Right lobe of liver (tissue), 6 donors: ENCODE measurements around the gene NUAK1. TPM values are rescaled to one million over a fixed set of nuclear protein-coding genes. Genes with fewer than 3 reads are reported as not detected.

Experiments
- ATAC-seq, 4 donors: fragments of 200-7000 bp; cut with Tn5 transposase; one replicate each; pipeline ENCODE4 v1.9.1; 2020; ENCODE audit warnings: mild to moderate bottlenecking in 4 of 4, moderate library complexity in 4 of 4
- DNase-seq, 3 donors: peaks; one replicate each; pipeline ENCODE4 v3.0.0-alpha.2; 2020
- H3K27ac ChIP-seq, 3 donors: fragments of 200-600 bp; one replicate each; pipeline ENCODE4 v1.8.0; 2022
- H3K27me3 ChIP-seq, 2 donors: fragments of 200-600 bp; one replicate each; pipeline ENCODE4 v1.8.0; 2022
- H3K36me3 ChIP-seq, 4 donors: fragments of 200-600 bp; sonication (generic) in 1 of 4; one replicate each; pipeline versions ENCODE4 v1.5.1 to v1.8.0; 2017 to 2022; ENCODE audit warnings: control low read depth in 1 of 4
- H3K4me1 ChIP-seq, 4 donors: fragments of 200-600 bp; sonication (generic) in 1 of 4; one replicate each; pipeline versions ENCODE4 v1.5.1 to v1.8.0; 2017 to 2022; ENCODE audit warnings: control low read depth in 1 of 4
- H3K4me3 ChIP-seq, 3 donors: fragments of 200-600 bp; one replicate each; pipeline ENCODE4 v1.8.0; 2022
- H3K9me3 ChIP-seq, 4 donors: fragments of 200-600 bp; sonication (generic) in 1 of 4; one replicate each; pipeline versions ENCODE4 v1.5.1 to v1.8.0; 2017 to 2022; ENCODE audit warnings: control low read depth in 1 of 4
- CTCF ChIP-seq, 4 donors: fragments of 200-600 bp in 3 of 4; fragments of 450-650 bp in 1 of 4; IDR thresholded peaks; one replicate each; pipeline versions ENCODE4 v1.5.1 to v1.8.0; 2016 to 2022; ENCODE audit warnings: antibody characterized with exemption in 4 of 4, mild to moderate bottlenecking in 2 of 4
- POLR2A ChIP-seq: fragments of 450-650 bp; IDR thresholded peaks from one replicate; pipeline ENCODE4 v1.6.1; 2017; ENCODE audit warnings: antibody characterized with exemption, mild to moderate bottlenecking
- WGBS: methylation state at CpG from one replicate; pipeline ENCODE4 v1.1.6; 2018; ENCODE audit warnings: low coverage, low lambda C conversion rate; ENCODE audit not compliant: insufficient coverage; ENCODE audit errors: missing lambda C conversion rate; 5-methylcytosine and 5-hydroxymethylcytosine counted together
- intact Hi-C, 2 donors: fragments of 100-400 bp; cut with DNase I; formaldehyde crosslinking; loops; one replicate each; pipeline versions ENCODE4 v1.11.2 to v1.14.1; 2022
- total RNA-seq, 6 experiments: library from RNA; depleted of rRNA in 2 of 6; stranded (reverse); fragments of >200 nt in 2 of 6; fragmentation: NEBNext Ultra II Directional in 3 of 6; extraction: Animal tissue kit (Norgen Biotek cat#: 25700) in 3 of 6; gene quantifications; one replicate each; pipeline versions ENCODE4 v1.1.0 to v1.2.4, GENCODE V29; 2016 to 2023
- donor health status: DM: no; HTN: yes; CAD: no.
- donor health status: DM: no; HTN: no; CAD: no.
- donor health status: DM: no; HTN: no; CAD: no.
- donor health status: DM: no; HTN: yes; CAD: no.
- donor health status: DM: no; HTN: yes; CAD: no.

The NUAK1 gene
- total RNA-seq, 6 experiments from 2014 or later: 2.0 to 11.0 (median 3.5) TPM

GRCh38 chr12:106062693-106063092 is 76.1 kb downstream of the NUAK1 start:
- Histone ChIP-seq H3K36me3 (peaks cover 0 to 6% (median 3%) of the 10 kb centered on the region in 4 donors), H3K4me1 (no peaks in the 10 kb centered on the region), H3K9me3 (no peaks in the 10 kb centered on the region), H3K4me3 (no peak overlapping the region), H3K27me3 (no peaks in the 10 kb centered on the region), H3K27ac (no peak overlapping the region)
- DNase-seq (no peak), ATAC-seq (no peak)
- WGBS: 64% methylated on average over 5 of the region's 5 CpGs
- TF ChIP-seq CTCF (IDR thresholded peaks at IDR 0.05): no peak
- no peak for TF ChIP-seq POLR2A
- intact Hi-C loops: no loop called here

- H3K27ac ChIP-seq: no peak overlapping the region
- no peak overlapping the region for H3K4me3 ChIP-seq
- no peak for TF ChIP-seq CTCF (IDR thresholded peaks at IDR 0.05)
- TF ChIP-seq POLR2A: no peak
- DNase-seq: no peak
- no peaks in the 10 kb centered on the region for H3K36me3 ChIP-seq
- intact Hi-C loops: no loop called here
- H3K4me1 ChIP-seq: peaks cover 0 to 7% (median 0%) of the 10 kb centered on the region in 4 donors
- H3K27me3 ChIP-seq: no peaks in the 10 kb centered on the region
- no peaks in the 10 kb centered on the region for H3K9me3 ChIP-seq
- peak in 1 of 4 donors; percentile 7 for ATAC-seq
- 71% methylated on average over 3 of the region's 4 CpGs for WGBS
Observed at GRCh38 chr12:106058256-106059182, 80.2 kb downstream of the NUAK1 start.

GRCh38 chr12:106054049-106054448 is 84.7 kb downstream of the NUAK1 start:
- TF ChIP-seq POLR2A: no peak
- TF ChIP-seq CTCF (IDR thresholded peaks at IDR 0.05): no peak
- intact Hi-C loops: no loop called here
- Histone ChIP-seq H3K4me1 (peaks cover 0 to 7% (median 0%) of the 10 kb centered on the region in 4 donors), H3K27me3 (no peaks in the 10 kb centered on the region), H3K4me3 (no peak overlapping the region), H3K9me3 (no peaks in the 10 kb centered on the region), H3K36me3 (no peaks in the 10 kb centered on the region), H3K27ac (no peak overlapping the region)
- ATAC-seq (peak; percentile 70 to 84 (median 73)), DNase-seq (no peak)

GRCh38 chr12:106051853-106052531 is 86.8 kb downstream of the NUAK1 start:
- no peak for TF ChIP-seq CTCF (IDR thresholded peaks at IDR 0.05)
- no peak for TF ChIP-seq POLR2A
- ATAC-seq (no peak), DNase-seq (no peak)
- Histone ChIP-seq H3K27ac (no peak overlapping the region), H3K27me3 (no peaks in the 10 kb centered on the region), H3K4me3 (no peak overlapping the region), H3K36me3 (no peaks in the 10 kb centered on the region), H3K9me3 (no peaks in the 10 kb centered on the region), H3K4me1 (peaks cover 0 to 7% (median 0%) of the 10 kb centered on the region in 4 donors)
- 84% methylated on average over 6 of the region's 6 CpGs for whole genome bisulfite sequencing
- intact Hi-C loops: no loop called here
